Measurements from ENCODE around the gene GRB10.

GRB10 gene

GRCh38 chr7:50658696-50659095 is 124.0 kb downstream of the GRB10 start:
- CTCF ChIA-PET, result no interaction called here

GRCh38 chr7:50657912-50658311 is 124.8 kb downstream of the GRB10 start:
- TF ChIP-seq NFRKB (IDR thresholded peaks at IDR 0.05), result no peak
- TF ChIP-seq TARDBP (IDR thresholded peaks at IDR 0.05), result no peak
- no peak for TF ChIP-seq L3MBTL2 (conservative IDR thresholded peaks at IDR 0.05)
- no peak for TF ChIP-seq CTBP1 (IDR thresholded peaks at IDR 0.05; ENCODE audit: borderline replicate concordance)
- TF ChIP-seq LEF1 (IDR thresholded peaks at IDR 0.05; ENCODE audit: borderline replicate concordance), result no peak
- TF ChIP-seq FOXA1 (IDR thresholded peaks at IDR 0.05), result no peak
- no peak for TF ChIP-seq BHLHE40 (IDR thresholded peaks at IDR 0.05; ENCODE audit: borderline replicate concordance)
- no peak for TF ChIP-seq ZNF384 (IDR thresholded peaks at IDR 0.05)
- TF ChIP-seq SP1 (IDR thresholded peaks at IDR 0.05), result no peak
- TF ChIP-seq ELF4 (IDR thresholded peaks at IDR 0.05), result no peak
- no peak for TF ChIP-seq SUZ12 (IDR thresholded peaks at IDR 0.05)
- TF ChIP-seq, protein P1, sequence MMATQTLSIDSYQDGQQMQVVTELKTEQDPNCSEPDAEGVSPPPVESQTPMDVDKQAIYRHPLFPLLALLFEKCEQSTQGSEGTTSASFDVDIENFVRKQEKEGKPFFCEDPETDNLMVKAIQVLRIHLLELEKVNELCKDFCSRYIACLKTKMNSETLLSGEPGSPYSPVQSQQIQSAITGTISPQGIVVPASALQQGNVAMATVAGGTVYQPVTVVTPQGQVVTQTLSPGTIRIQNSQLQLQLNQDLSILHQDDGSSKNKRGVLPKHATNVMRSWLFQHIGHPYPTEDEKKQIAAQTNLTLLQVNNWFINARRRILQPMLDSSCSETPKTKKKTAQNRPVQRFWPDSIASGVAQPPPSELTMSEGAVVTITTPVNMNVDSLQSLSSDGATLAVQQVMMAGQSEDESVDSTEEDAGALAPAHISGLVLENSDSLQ (IDR thresholded peaks at IDR 0.05), result no peak
- ChIA-PET CTCF (no interaction called here), POLR2A (no interaction called here)
- no peak for DNase-seq (ENCODE audit: extremely low spot score)

More at GRCh38 chr7:50658696-50659095, 124.0 kb downstream of the GRB10 start:
- no peak for DNase-seq (ENCODE audit: extremely low spot score)
- POLR2A ChIA-PET, result no interaction called here
- TF ChIP-seq FOXA1 (IDR thresholded peaks at IDR 0.05) (no peak), NFRKB (IDR thresholded peaks at IDR 0.05) (no peak), L3MBTL2 (conservative IDR thresholded peaks at IDR 0.05) (no peak), TARDBP (IDR thresholded peaks at IDR 0.05) (no peak), FOXM1 (IDR thresholded peaks at IDR 0.05; ENCODE audit: borderline replicate concordance) (no peak), FOXK2 (IDR thresholded peaks at IDR 0.05) (no peak), CTBP1 (IDR thresholded peaks at IDR 0.05; ENCODE audit: borderline replicate concordance) (no peak), HDGF (IDR thresholded peaks at IDR 0.05; ENCODE audit: borderline replicate concordance) (no peak), SP1 (IDR thresholded peaks at IDR 0.05) (no peak), ELF4 (IDR thresholded peaks at IDR 0.05) (no peak), BHLHE40 (IDR thresholded peaks at IDR 0.05; ENCODE audit: borderline replicate concordance) (no peak), LEF1 (IDR thresholded peaks at IDR 0.05; ENCODE audit: borderline replicate concordance) (no peak), ZNF384 (IDR thresholded peaks at IDR 0.05) (no peak), SUZ12 (IDR thresholded peaks at IDR 0.05) (no peak), ARNT (IDR thresholded peaks at IDR 0.05) (no peak)
- TF ChIP-seq, protein P1 (IDR thresholded peaks at IDR 0.05), result no peak

- no peak for TF ChIP-seq L3MBTL2 (conservative IDR thresholded peaks at IDR 0.05)
- no peak for DNase-seq (ENCODE audit: extremely low spot score)
- CTCF ChIA-PET, result no interaction called here
- POLR2A ChIA-PET, result no interaction called here
Measured at GRCh38 chr7:50657341-50657873, 125.3 kb downstream of the GRB10 start.

DNA sequence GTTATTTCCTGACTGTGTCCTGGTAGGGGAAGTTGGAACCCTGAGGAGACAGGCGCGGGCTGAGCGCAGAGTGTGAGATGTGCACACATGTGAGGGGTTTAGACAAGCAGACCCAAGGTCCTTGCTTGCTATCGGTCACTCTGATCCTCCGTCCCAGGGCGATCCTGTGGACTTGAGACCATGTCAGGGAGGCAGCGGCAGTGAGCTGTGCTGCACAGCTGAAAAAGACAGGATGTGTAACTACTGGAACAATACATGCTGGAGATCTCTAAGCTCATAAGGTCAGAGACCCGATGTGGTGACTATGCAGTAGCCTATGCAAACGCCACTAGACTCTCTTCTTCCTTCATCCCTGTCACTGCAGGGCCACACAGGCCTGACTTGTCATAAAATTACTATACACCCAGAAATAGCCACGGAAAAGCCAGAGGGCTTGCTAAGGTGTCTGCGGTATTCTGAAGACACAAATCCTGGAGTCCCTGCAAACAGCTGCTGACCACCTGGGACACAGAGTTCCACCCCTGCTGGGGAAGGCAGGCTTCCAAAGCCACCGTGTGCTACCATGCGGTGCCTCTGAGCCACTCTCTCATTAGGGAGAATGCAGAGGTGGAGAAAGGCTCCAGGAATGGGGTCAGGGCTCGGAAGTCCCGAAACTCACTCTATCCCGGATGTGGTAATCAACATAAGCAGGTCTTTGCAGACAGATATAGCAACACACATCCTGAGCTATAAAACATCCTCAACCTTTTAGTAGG is 126.4 kb downstream of the GRB10 start:
- ChIA-PET POLR2A (no interaction called here), CTCF (no interaction called here)
- DNase-seq (ENCODE audit: extremely low spot score), result no peak
- TF ChIP-seq LEF1 (IDR thresholded peaks at IDR 0.05; ENCODE audit: borderline replicate concordance) (no peak), TARDBP (IDR thresholded peaks at IDR 0.05) (no peak), CTBP1 (IDR thresholded peaks at IDR 0.05; ENCODE audit: borderline replicate concordance) (no peak), SUZ12 (IDR thresholded peaks at IDR 0.05) (no peak), BHLHE40 (IDR thresholded peaks at IDR 0.05; ENCODE audit: borderline replicate concordance) (no peak), ARNT (IDR thresholded peaks at IDR 0.05) (no peak), HDGF (IDR thresholded peaks at IDR 0.05; ENCODE audit: borderline replicate concordance) (no peak), SP1 (IDR thresholded peaks at IDR 0.05) (no peak), ZNF384 (IDR thresholded peaks at IDR 0.05) (no peak), L3MBTL2 (conservative IDR thresholded peaks at IDR 0.05) (no peak), FOXA1 (IDR thresholded peaks at IDR 0.05) (no peak), FOXK2 (IDR thresholded peaks at IDR 0.05) (no peak), ELF4 (IDR thresholded peaks at IDR 0.05) (no peak), NFRKB (IDR thresholded peaks at IDR 0.05) (no peak), FOXM1 (IDR thresholded peaks at IDR 0.05; ENCODE audit: borderline replicate concordance) (no peak)
- TF ChIP-seq, protein P1 (IDR thresholded peaks at IDR 0.05), result no peak

DNA sequence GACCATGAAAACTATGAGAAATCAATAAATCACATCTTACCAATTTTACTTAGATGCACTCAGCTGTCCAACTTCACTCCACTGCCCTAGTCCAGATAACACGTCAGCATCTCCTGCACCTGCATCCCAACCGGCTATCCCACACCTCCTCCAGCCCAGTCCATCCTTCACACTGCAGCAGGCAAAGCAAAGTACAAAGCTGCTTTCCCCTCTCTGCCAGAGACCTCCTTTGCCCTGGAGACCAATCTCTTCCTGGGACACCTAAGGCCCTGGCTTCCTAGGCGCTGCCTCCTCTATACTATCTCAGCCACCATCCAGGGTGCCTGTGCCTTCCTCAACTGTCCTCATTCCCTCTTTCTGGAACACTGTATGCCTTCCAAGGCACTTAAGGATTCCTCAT is 127.2 kb downstream of the GRB10 start:
- TF ChIP-seq FOXA1 (IDR thresholded peaks at IDR 0.05) (no peak), SP1 (IDR thresholded peaks at IDR 0.05) (no peak), NFRKB (IDR thresholded peaks at IDR 0.05) (no peak), HDGF (IDR thresholded peaks at IDR 0.05; ENCODE audit: borderline replicate concordance) (no peak), ELF4 (IDR thresholded peaks at IDR 0.05) (no peak), BHLHE40 (IDR thresholded peaks at IDR 0.05; ENCODE audit: borderline replicate concordance) (no peak), LEF1 (IDR thresholded peaks at IDR 0.05; ENCODE audit: borderline replicate concordance) (no peak), SUZ12 (IDR thresholded peaks at IDR 0.05) (no peak)
- TF ChIP-seq, protein P1 (IDR thresholded peaks at IDR 0.05), result no peak
- ChIA-PET POLR2A (no interaction called here), CTCF (no interaction called here)
- DNase-seq (ENCODE audit: extremely low spot score), result no peak
